ENCODE measurements around the gene TCF4.

GRCh38 chr18:55214969-55215368 is 373.0 kb downstream of the TCF4 start:
- no peak for TF ChIP-seq CTCF (IDR thresholded peaks at IDR 0.05; ENCODE audit: insufficient read depth, low read length)
- no peak for TF ChIP-seq POLR2AphosphoS5 (IDR thresholded peaks at IDR 0.05; ENCODE audit: low read depth)
- TF ChIP-seq REST (IDR thresholded peaks at IDR 0.05; ENCODE audit: insufficient replicate concordance, low read depth) = no peak
- no peak for TF ChIP-seq GABPA (IDR thresholded peaks at IDR 0.05; ENCODE audit: low read depth)
- TF ChIP-seq SPI1 (IDR thresholded peaks at IDR 0.05; ENCODE audit: borderline replicate concordance, low read depth) = no peak

Data from HL-60 (cell line).